IMR-90 (cell line): ENCODE data around the gene GPC2. TPM values are rescaled to one million over a fixed set of nuclear protein-coding genes. Genes with fewer than 3 reads are reported as not detected.

ENCODE experiments used
- ATAC-seq: fragments of 200-7000 bp; cut with Tn5 transposase; 2 replicates; pipeline ENCODE4 v1.9.1; 2020; ENCODE audit warnings: low read depth, mild to moderate bottlenecking, moderate library complexity
- BruUV-seq: library from RNA; stranded (reverse); fragments of 400-500 nt; replicated peaks from 2 replicates; lab custom pipeline; 2021; lab: Mats Ljungman, UMichigan
- CTCF ChIA-PET: fragments of 300-600 bp; formaldehyde crosslinking; extraction: SDS; loops from one replicate; lab custom pipeline; 2021; ENCODE audit warnings: antibody characterized with exemption; lab: Yijun Ruan, JAX
- POLR2A ChIA-PET: fragments of 300-600 bp; sonication (Branson Sonifier 250); formaldehyde crosslinking; loops from one replicate; lab custom pipeline; 2022; ENCODE audit warnings: antibody characterized with exemption; ENCODE audit not compliant: unreplicated experiment; lab: Charles Lee
- DNase-seq: peaks from one replicate; pipeline ENCODE4 v3.0.0; 2013
- H2AFZ ChIP-seq: replicated peaks from 2 replicates; pipeline ENCODE3; 2013; ENCODE audit warnings: low read length, mild to moderate bottlenecking; ENCODE audit not compliant: poor library complexity
- H2AK5ac ChIP-seq: 2 replicates; pipeline ENCODE4 v1.6.1; 2013; ENCODE audit warnings: low read depth, low read length, inconsistent platforms
- H2AK9ac ChIP-seq: replicated peaks from 2 replicates; pipeline ENCODE3; 2013; ENCODE audit warnings: mild to moderate bottlenecking, low read depth, low read length, moderate library complexity; ENCODE audit not compliant: poor library complexity
- H2BK120ac ChIP-seq: 2 replicates; pipeline ENCODE4 v1.6.1; 2013; ENCODE audit warnings: low read depth, low read length, inconsistent platforms
- H2BK15ac ChIP-seq: 3 replicates; pipeline ENCODE4 v1.6.1; 2013; ENCODE audit warnings: low read depth, low read length, inconsistent platforms
- H2BK20ac ChIP-seq: 2 replicates; pipeline ENCODE4 v1.6.1; 2013; ENCODE audit warnings: low read depth, mild to moderate bottlenecking, inconsistent platforms, low read length, moderate library complexity
- H2BK5ac ChIP-seq: 2 replicates; pipeline ENCODE4 v1.6.1; 2013; ENCODE audit warnings: mild to moderate bottlenecking, low read depth, low read length, inconsistent platforms; ENCODE audit not compliant: poor library complexity, severe bottlenecking
- H3K14ac ChIP-seq: replicated peaks from 2 replicates; pipeline ENCODE4 v1.6.1; 2013; ENCODE audit warnings: low read depth, low read length, inconsistent platforms
- H3K18ac ChIP-seq: 2 replicates; pipeline ENCODE4 v1.6.1; 2013; ENCODE audit warnings: low read depth, low read length, control low read depth
- H3K23ac ChIP-seq: 2 replicates; pipeline ENCODE4 v1.6.1; 2013; ENCODE audit warnings: low read depth, low read length, inconsistent platforms
- H3K27ac ChIP-seq: 2 replicates; pipeline ENCODE4 v1.5.1; 2013; ENCODE audit warnings: mild to moderate bottlenecking, control low read depth, low read length; ENCODE audit not compliant: insufficient read depth
- H3K27me3 ChIP-seq: 2 replicates; pipeline ENCODE4 v1.6.1; 2013; ENCODE audit warnings: low read length; ENCODE audit not compliant: control insufficient read depth, insufficient read depth
- H3K36me3 ChIP-seq: 2 replicates; pipeline ENCODE4 v1.6.1; 2013; ENCODE audit warnings: low read length, mixed read lengths; ENCODE audit not compliant: control insufficient read depth, insufficient read depth
- H3K4ac ChIP-seq: 2 replicates; pipeline ENCODE4 v1.6.1; 2013; ENCODE audit warnings: low read depth, low read length, inconsistent platforms
- H3K4me1 ChIP-seq: 2 replicates; pipeline ENCODE4 v1.6.1; 2013; ENCODE audit warnings: low read length, mixed read lengths; ENCODE audit not compliant: control insufficient read depth, insufficient read depth
- H3K4me2 ChIP-seq: 2 replicates; pipeline ENCODE4 v1.6.1; 2013; ENCODE audit warnings: low read depth, mild to moderate bottlenecking, control low read depth, low read length, moderate library complexity
- H3K4me3 ChIP-seq: 2 replicates; pipeline ENCODE4 v1.5.1; 2013; ENCODE audit warnings: low read depth, mild to moderate bottlenecking, control low read depth, low read length, moderate library complexity; ENCODE audit not compliant: insufficient read depth
- H3K56ac ChIP-seq: 2 replicates; pipeline ENCODE4 v1.6.1; 2013; ENCODE audit warnings: low read length, inconsistent platforms; ENCODE audit not compliant: insufficient read depth; ENCODE audit errors: extremely low read depth
- H3K79me1 ChIP-seq, 2 experiments: 2 replicates each; pipeline ENCODE4 v1.6.1; 2013; ENCODE audit warnings: low read length in 2 of 2, inconsistent platforms in 1 of 2, low read depth in 1 of 2
- H3K9ac ChIP-seq: 2 replicates; pipeline ENCODE4 v1.6.1; 2013; ENCODE audit warnings: low read depth, low read length, control low read depth
- H3K9me1 ChIP-seq: 2 replicates; pipeline ENCODE4 v1.6.1; 2013; ENCODE audit warnings: low read length, inconsistent platforms; ENCODE audit not compliant: insufficient read depth
- H3K9me3 ChIP-seq: 2 replicates; pipeline ENCODE4 v1.6.1; 2013; ENCODE audit warnings: low read length; ENCODE audit not compliant: control insufficient read depth, insufficient read depth
- H4K20me1 ChIP-seq: 2 replicates; pipeline ENCODE4 v1.6.1; 2013; ENCODE audit warnings: low read length, inconsistent platforms; ENCODE audit not compliant: insufficient read depth
- H4K5ac ChIP-seq: 2 replicates; pipeline ENCODE4 v1.6.1; 2013; ENCODE audit warnings: mild to moderate bottlenecking, low read depth, low read length, control low read depth
- H4K8ac ChIP-seq, 2 experiments: 2 replicates each; pipeline ENCODE4 v1.6.1; 2013; ENCODE audit warnings: low read depth in 2 of 2, low read length in 2 of 2, control low read depth in 1 of 2, inconsistent platforms in 1 of 2
- H4K91ac ChIP-seq: 2 replicates; pipeline ENCODE4 v1.6.1; 2013; ENCODE audit warnings: low read depth, low read length, inconsistent platforms; ENCODE audit not compliant: insufficient read depth
- CHD1 ChIP-seq: IDR thresholded peaks from 2 replicates; pipeline ENCODE4 v1.6.1; 2012; ENCODE audit warnings: low read depth, low read length, improper control_type of control experiment
- MAFK ChIP-seq: IDR thresholded peaks from 2 replicates; pipeline ENCODE4 v1.6.1; 2012; ENCODE audit warnings: low read depth, low read length, improper control_type of control experiment
- MXI1 ChIP-seq: IDR thresholded peaks from 2 replicates; pipeline ENCODE4 v1.6.1; 2012; ENCODE audit warnings: low read depth, mild to moderate bottlenecking, low read length, moderate library complexity, borderline replicate concordance
- RFX5 ChIP-seq: IDR thresholded peaks from 2 replicates; pipeline ENCODE4 v1.8.0; 2012; ENCODE audit warnings: low read depth, mild to moderate bottlenecking, low read length, moderate library complexity
- SMC3 ChIP-seq: fragments of 150-350 bp; IDR thresholded peaks from 2 replicates; pipeline ENCODE4 v1.6.1; 2016; ENCODE audit warnings: low read depth, mild to moderate bottlenecking, antibody characterized with exemption, low read length, moderate library complexity
- WGBS, 2 experiments: methylation state at CpG; one replicate each; pipeline versions ENCODE4 v1.1.5 to v1.1.7; 2013; ENCODE audit warnings: missing lambda C conversion rate in 2 of 2; ENCODE audit not compliant: insufficient read length in 1 of 2; ENCODE audit errors: extremely low coverage in 2 of 2; 5-methylcytosine and 5-hydroxymethylcytosine counted together
- dilution Hi-C: fragments of 300-500 bp; cut with HindIII; formaldehyde crosslinking; loops from one replicate; pipeline ENCODE4 v1.14.3; 2018; ENCODE audit warnings: low sequenced_read_pairs; ENCODE audit not compliant: unreplicated experiment
- in situ Hi-C: fragments of 300-500 bp; cut with MboI; formaldehyde crosslinking; loops from 3 replicates; pipeline ENCODE4 v1.14.3; 2019; ENCODE audit warnings: low sequenced_read_pairs, inconsistent platforms, mixed read lengths
- intact Hi-C: fragments of 100-400 bp; cut with micrococcal nuclease; formaldehyde crosslinking; loops from 2 replicates; pipeline ENCODE4 v1.10.0; 2022
- polyA plus RNA-seq, 3 experiments: library from polyadenylated mRNA; depleted of rRNA; stranded (reverse); fragments of >200 nt; gene quantifications; 2 replicates each; pipeline ENCODE4 v1.2.3, GENCODE V29; 2012; ENCODE audit warnings: low replicate concordance in 1 of 3
- total RNA-seq: library from RNA; depleted of rRNA; stranded (reverse); fragments of >200 nt; gene quantifications from 2 replicates; pipeline ENCODE4 v1.2.3, GENCODE V29; 2012

The GPC2 gene
- total and polyA plus RNA-seq, 2 of the 4 experiments (the other 2 are of a cell fraction) = 1.8 to 6.0 TPM

GRCh38 chr7:100195222-100195621 lies 18.0 kb upstream of the GPC2 start:
- Histone ChIP-seq H3K4ac (no peak overlapping the region), H2AK9ac (no peak overlapping the region), H2BK5ac (no peak overlapping the region), H2AFZ (no peak overlapping the region), H3K9me3 (no peaks in the 10 kb centered on the region), H3K36me3 (no peaks in the 10 kb centered on the region), H3K9ac (no peak overlapping the region), H4K91ac (no peak overlapping the region), H4K8ac (no peak overlapping the region), H3K4me3 (no peak overlapping the region), H2AK5ac (no peak overlapping the region), H2BK20ac (no peak overlapping the region), H3K9me1 (no peaks in the 10 kb centered on the region), H4K20me1 (no peaks in the 10 kb centered on the region), H3K18ac (no peak overlapping the region), H3K4me2 (no peak overlapping the region), H3K27ac (no peak overlapping the region), H3K23ac (no peak overlapping the region), H2BK120ac (no peak overlapping the region), H2BK15ac (no peak overlapping the region), H3K27me3 (peaks cover 9% of the 10 kb centered on the region; the same call in 1 of the 2 replicates), H3K14ac (no peak overlapping the region), H3K79me1 (no peaks in the 10 kb centered on the region), H3K56ac (no peak overlapping the region), H3K4me1 (peaks cover 3% of the 10 kb centered on the region), H4K5ac (no peak overlapping the region)
- POLR2A ChIA-PET = interaction anchor here (0.5 kb wide), 1 partner anchor 760 kb away, joined by 3 read pairs; no protein-coding TSS in a partner anchor
- CTCF ChIA-PET = no interaction called here
- TF ChIP-seq RFX5 (no peak), MAFK (no peak), SMC3 (no peak), CHD1 (no peak), MXI1 (no peak)
- ATAC-seq (no peak), DNase-seq (no peak)
- no CpG with 5 or more reads among the region's 2 CpGs for WGBS, 2 experiments
- in situ Hi-C loops (no loop called here), dilution Hi-C loops (no loop called here), intact Hi-C loops (no loop called here)
- BruUV-seq = no TSS peak
